GM12891 (cell line): ENCODE results near the gene GNS.

Experiments
- POLR2A ChIP-seq: IDR thresholded peaks from 2 replicates; pipeline ENCODE4 v1.6.1; 2011; ENCODE audit warnings: low read depth, low read length, control low read depth
- SPI1 ChIP-seq: IDR thresholded peaks from 2 replicates; pipeline ENCODE4 v1.6.1; 2011; ENCODE audit warnings: low read depth, low read length, control low read depth
- TAF1 ChIP-seq: IDR thresholded peaks from 2 replicates; pipeline ENCODE4 v1.6.1; 2011; ENCODE audit warnings: low read depth, low read length, control low read depth

DNA sequence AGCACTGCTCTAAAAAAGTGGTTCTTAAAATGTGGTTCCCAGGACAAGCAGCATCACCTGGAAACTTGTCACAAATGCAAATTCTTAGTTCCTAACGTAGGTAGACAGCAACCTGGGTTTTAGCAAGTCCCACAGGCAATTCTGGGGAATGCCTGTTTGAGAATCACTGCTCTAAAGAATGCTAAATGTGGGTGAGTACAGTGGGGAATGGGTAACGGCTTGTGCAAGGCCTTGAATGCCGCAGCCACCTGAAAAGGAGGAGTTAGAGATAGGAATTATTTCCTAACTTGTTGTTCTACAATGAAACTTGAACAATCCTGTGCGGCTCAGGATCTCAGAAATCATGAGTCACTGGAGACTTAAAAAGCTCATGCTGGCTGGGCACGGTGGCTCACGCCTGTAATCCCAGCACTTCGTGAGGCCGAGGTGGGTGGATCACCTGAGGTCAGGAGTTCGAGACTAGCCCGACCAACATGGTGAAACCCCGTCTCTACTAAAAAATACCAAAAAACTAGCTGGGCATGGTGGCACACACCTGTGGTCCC lies 34.9 kb downstream of the GNS start:
- TF ChIP-seq SPI1 (no peak), POLR2A (no peak), TAF1 (no peak)
